Heart left ventricle (tissue), 13 donors: ENCODE results near the gene NAT10.

Source experiments
- CTCF ChIP-seq, 12 donors: fragments of 200-600 bp; sonication (generic) in 4 of 12; IDR thresholded peaks; one replicate each; pipeline versions ENCODE4 v1.5.0 to v1.8.0; 2018 to 2022; ENCODE audit warnings: antibody characterized with exemption in 12 of 12, mild to moderate bottlenecking in 5 of 12
- POLR2A ChIP-seq, 2 donors: fragments of 450-650 bp; IDR thresholded peaks; one replicate each; pipeline ENCODE4 v1.6.1; 2017; ENCODE audit warnings: antibody characterized with exemption in 2 of 2, mild to moderate bottlenecking in 2 of 2, moderate library complexity in 2 of 2
- donor health status: ischemic (EF 13 %, LVEDD 7.1; RV severe dilation, severe dysfunction).
- donor health status: DM: no; HTN: yes; CAD: no.
- donor health status: DM: no; HTN: no; CAD: no.
- donor health status: ischemic (EF 25% LVEDD 6.9; RV normal size, moderate dysfunction).
- donor health status: ischemic (EF 25% LVEDD 5.7; RV mildly dilated, moderate dysfunction).
- donor health status: ischemic (EF 35%, LVEDD 5.7; RV mildly dilated, moderate dysfunction).
- donor health status: nonischemic (EF 11% LVEDD 7.7; RV severe dilation, severe dysfunction).
- donor health status: DM: yes; HTN: yes; CAD: no.
- donor health status: PGD.
- donor health status: ischemic (EF 29% LVEDD 5.4; RV normal size, mild dysfunction).
- donor health status: nonischemic (EF 23%, LVEDD 6.1; RV moderate dilation, normal function).

GRCh38 chr11:34169686-34170085, 64.3 kb downstream of the NAT10 start:
- no peak for TF ChIP-seq CTCF (IDR thresholded peaks at IDR 0.05)
- TF ChIP-seq POLR2A (IDR thresholded peaks at IDR 0.05), result no peak
